Chondrocyte (in vitro differentiated cells): ENCODE results near the gene ZNF497. TPM values are rescaled to one million over a fixed set of nuclear protein-coding genes. Genes with fewer than 3 reads are reported as not detected.

Experiments used
- DNase-seq: peaks from one replicate; pipeline ENCODE4 v3.0.0; 2021; ENCODE audit warnings: mixed read lengths, low spot score
- H3K27ac Mint-ChIP-seq: one replicate; pipeline ENCODE4 v1.8.0; 2021; ENCODE audit warnings: mild to moderate bottlenecking, moderate library complexity, mixed read lengths; ENCODE audit not compliant: unreplicated experiment
- H3K27me3 Mint-ChIP-seq: 2 replicates; pipeline ENCODE4 v1.8.0; 2021; ENCODE audit warnings: low read depth, mixed read lengths
- H3K36me3 Mint-ChIP-seq: 2 replicates; pipeline ENCODE4 v1.8.0; 2021; ENCODE audit warnings: low read depth, mixed read lengths
- H3K4me1 Mint-ChIP-seq: 2 replicates; pipeline ENCODE4 v1.8.0; 2021; ENCODE audit warnings: low read depth, mild to moderate bottlenecking, mixed read lengths
- H3K4me3 Mint-ChIP-seq: one replicate; pipeline ENCODE4 v1.8.0; 2021; ENCODE audit warnings: mild to moderate bottlenecking, moderate library complexity, mixed read lengths; ENCODE audit not compliant: unreplicated experiment
- H3K9me3 Mint-ChIP-seq: 2 replicates; pipeline ENCODE4 v1.8.0; 2021; ENCODE audit warnings: low read depth, mixed read lengths
- CTCF ChIP-seq: fragments of 200-600 bp; sonication (generic); IDR thresholded peaks from 2 replicates; pipeline ENCODE4 v1.5.0; 2021; ENCODE audit warnings: antibody characterized with exemption, mild to moderate bottlenecking, moderate library complexity
- total RNA-seq: library from RNA; stranded (reverse); gene quantifications from 3 replicates; pipeline ENCODE4 v1.2.1, GENCODE V29; 2021

Gene ZNF497
- total RNA-seq, 1 donor from 2014 or later, result 0.65 TPM

GRCh38 chr19:58368561-58369360, 6.2 kb upstream of the ZNF497 start:
- Mint-ChIP-seq H3K27ac (no peak overlapping the region), H3K4me3 (no peak overlapping the region), H3K4me1 (no peaks in the 10 kb centered on the region), H3K27me3 (no peaks in the 10 kb centered on the region), H3K36me3 (peaks cover 3% of the 10 kb centered on the region), H3K9me3 (no peaks in the 10 kb centered on the region)
- TF ChIP-seq CTCF, result no peak
- DNase-seq, result no peak

- no peak for DNase-seq
- no peaks in the 10 kb centered on the region for H3K4me1 Mint-ChIP-seq
- peaks cover 3% of the 10 kb centered on the region for H3K36me3 Mint-ChIP-seq
- H3K9me3 Mint-ChIP-seq, result no peaks in the 10 kb centered on the region
- TF ChIP-seq CTCF, result no peak
- H3K27me3 Mint-ChIP-seq, result no peaks in the 10 kb centered on the region
- no peak overlapping the region for H3K27ac Mint-ChIP-seq
- no peak overlapping the region for H3K4me3 Mint-ChIP-seq
Measured at GRCh38 chr19:58367698-58368454, 5.3 kb upstream of the ZNF497 start.

GRCh38 chr19:58366585-58367430, 4.3 kb upstream of the ZNF497 start:
- no peak for TF ChIP-seq CTCF
- Mint-ChIP-seq H3K27ac (no peak overlapping the region), H3K36me3 (peaks cover 3% of the 10 kb centered on the region), H3K9me3 (no peaks in the 10 kb centered on the region), H3K27me3 (no peaks in the 10 kb centered on the region), H3K4me3 (no peak overlapping the region), H3K4me1 (peaks cover 5% of the 10 kb centered on the region)
- no peak for DNase-seq

- TF ChIP-seq CTCF, result no peak
- DNase-seq, result no peak
- Mint-ChIP-seq H3K4me3 (no peak overlapping the region), H3K4me1 (peaks cover 11% of the 10 kb centered on the region), H3K36me3 (peaks cover 3% of the 10 kb centered on the region), H3K9me3 (no peaks in the 10 kb centered on the region), H3K27ac (no peak overlapping the region), H3K27me3 (no peaks in the 10 kb centered on the region)
Measured at GRCh38 chr19:58364146-58364545, 1.6 kb upstream of the ZNF497 start.

GRCh38 chr19:58361900-58362271, 665 bp downstream of the ZNF497 start:
- DNase-seq, result no peak

More at GRCh38 chr19:58361900-58362271, 665 bp downstream of the ZNF497 start:
- TF ChIP-seq CTCF, result peak; percentile 56
- H3K4me1 Mint-ChIP-seq, result peaks cover 11% of the 10 kb centered on the region
- peak overlapping the region; percentile 83 for H3K4me3 Mint-ChIP-seq
- no peaks in the 10 kb centered on the region for H3K27me3 Mint-ChIP-seq
- no peaks in the 10 kb centered on the region for H3K9me3 Mint-ChIP-seq
- peak overlapping the region; percentile 92 for H3K27ac Mint-ChIP-seq
- H3K36me3 Mint-ChIP-seq, result no peaks in the 10 kb centered on the region
